H9 (cell line): ENCODE measurements around the gene NUP35. TPM values are rescaled to one million over a fixed set of nuclear protein-coding genes. Genes with fewer than 3 reads are reported as not detected.

Experiments used
- DNase-seq: peaks from one replicate; pipeline ENCODE4 v3.0.0-alpha.2; 2017
- H2AFZ ChIP-seq: one replicate; pipeline ENCODE4 v1.6.1; 2013; ENCODE audit warnings: mild to moderate bottlenecking, low read length, control low read depth, moderate library complexity
- H2AK5ac ChIP-seq: 2 replicates; pipeline ENCODE4 v1.6.1; 2013; ENCODE audit warnings: low read length, control low read depth, mixed read lengths; ENCODE audit not compliant: insufficient read length
- H2BK120ac ChIP-seq: one replicate; pipeline ENCODE4 v1.6.1; 2013; ENCODE audit warnings: low read depth, mild to moderate bottlenecking, low read length, control low read depth, inconsistent platforms; ENCODE audit not compliant: poor library complexity, severe bottlenecking
- H2BK12ac ChIP-seq: 2 replicates; pipeline ENCODE4 v1.6.1; 2013; ENCODE audit warnings: low read length, control low read depth, mixed read lengths, low read depth; ENCODE audit not compliant: insufficient read length
- H2BK15ac ChIP-seq: 2 replicates; pipeline ENCODE4 v1.6.1; 2013; ENCODE audit warnings: low read depth, low read length, control low read depth
- H2BK20ac ChIP-seq: one replicate; pipeline ENCODE4 v1.6.1; 2013; ENCODE audit warnings: low read depth, mild to moderate bottlenecking, low read length, control low read depth, inconsistent platforms; ENCODE audit not compliant: poor library complexity, severe bottlenecking
- H2BK5ac ChIP-seq: 2 replicates; pipeline ENCODE4 v1.6.1; 2013; ENCODE audit warnings: low read length, control low read depth, mixed read lengths; ENCODE audit not compliant: insufficient read length
- H3K14ac ChIP-seq: 2 replicates; pipeline ENCODE4 v1.6.1; 2013; ENCODE audit warnings: low read length, control low read depth; ENCODE audit not compliant: insufficient read depth
- H3K18ac ChIP-seq: 2 replicates; pipeline ENCODE4 v1.6.1; 2013; ENCODE audit warnings: low read depth, mild to moderate bottlenecking, mixed read lengths, low read length, control low read depth; ENCODE audit not compliant: insufficient read length
- H3K23ac ChIP-seq: 2 replicates; pipeline ENCODE4 v1.6.1; 2013; ENCODE audit warnings: low read length, control low read depth, mixed read lengths, low read depth; ENCODE audit not compliant: insufficient read length
- H3K23me2 ChIP-seq: 2 replicates; pipeline ENCODE4 v1.6.1; 2013; ENCODE audit warnings: low read depth, mild to moderate bottlenecking, mixed read lengths, low read length, control low read depth; ENCODE audit not compliant: insufficient read length, poor library complexity, severe bottlenecking
- H3K27ac ChIP-seq: 2 replicates; pipeline ENCODE4 v1.5.1; 2013; ENCODE audit warnings: low read length, control low read depth, mixed read lengths, low read depth; ENCODE audit not compliant: insufficient read length
- H3K27me3 ChIP-seq: 2 replicates; pipeline ENCODE4 v1.6.1; 2013; ENCODE audit warnings: low read length, control low read depth, inconsistent platforms; ENCODE audit not compliant: insufficient read depth
- H3K4ac ChIP-seq: 2 replicates; pipeline ENCODE4 v1.6.1; 2013; ENCODE audit warnings: low read depth, mild to moderate bottlenecking, control low read depth, inconsistent platforms, low read length, moderate library complexity
- H3K4me1 ChIP-seq: 2 replicates; pipeline ENCODE4 v1.6.1; 2013; ENCODE audit warnings: low read length, control low read depth, inconsistent platforms; ENCODE audit not compliant: insufficient read depth
- H3K4me2 ChIP-seq: 2 replicates; pipeline ENCODE4 v1.6.1; 2013; ENCODE audit warnings: low read length, control low read depth, mixed read lengths; ENCODE audit not compliant: insufficient read length, insufficient read depth
- H3K56ac ChIP-seq: 2 replicates; pipeline ENCODE4 v1.6.1; 2013; ENCODE audit warnings: low read depth, mild to moderate bottlenecking, mixed read lengths, low read length, control low read depth; ENCODE audit not compliant: insufficient read length
- H3K79me1 ChIP-seq: 2 replicates; pipeline ENCODE4 v1.6.1; 2013; ENCODE audit warnings: low read depth, mild to moderate bottlenecking, moderate library complexity, low read length, control low read depth, inconsistent platforms; ENCODE audit not compliant: insufficient read depth, poor library complexity, severe bottlenecking
- H3K79me2 ChIP-seq: 2 replicates; pipeline ENCODE4 v1.6.1; 2013; ENCODE audit warnings: low read length, control low read depth, inconsistent platforms; ENCODE audit not compliant: insufficient read depth
- H3K9ac ChIP-seq: 2 replicates; pipeline ENCODE4 v1.6.1; 2013; ENCODE audit warnings: low read length, control low read depth, mixed read lengths; ENCODE audit not compliant: insufficient read length; ENCODE audit errors: extremely low read depth
- H3K9me3 ChIP-seq: one replicate; pipeline ENCODE4 v1.6.1; 2013; ENCODE audit warnings: low read depth, low read length, inconsistent platforms; ENCODE audit not compliant: control insufficient read depth
- H3T11ph ChIP-seq: one replicate; pipeline ENCODE4 v1.6.1; 2013; ENCODE audit warnings: mild to moderate bottlenecking, low read length, control low read depth, inconsistent platforms
- H4K20me1 ChIP-seq: one replicate; pipeline ENCODE4 v1.6.1; 2013; ENCODE audit not compliant: control insufficient read depth, insufficient read length, insufficient read depth
- H4K5ac ChIP-seq: 2 replicates; pipeline ENCODE4 v1.6.1; 2013; ENCODE audit warnings: low read depth, mild to moderate bottlenecking, mixed read lengths, low read length, control low read depth; ENCODE audit not compliant: insufficient read length
- H4K8ac ChIP-seq: replicated peaks from 2 replicates; pipeline ENCODE4 v1.6.1; 2013; ENCODE audit warnings: low read length, control low read depth, mixed read lengths, low read depth; ENCODE audit not compliant: insufficient read length
- H4K91ac ChIP-seq: 2 replicates; pipeline ENCODE4 v1.6.1; 2013; ENCODE audit warnings: low read depth, mild to moderate bottlenecking, moderate library complexity, mixed read lengths, low read length, control low read depth; ENCODE audit not compliant: insufficient read length
- H3K27ac Mint-ChIP-seq, 3 experiments: 2 replicates in 2 of 3; 3 replicates in 1 of 3; pipeline ENCODE4 v1.8.0; 2020 to 2021; ENCODE audit warnings: mixed read lengths in 3 of 3, mild to moderate bottlenecking in 1 of 3, moderate library complexity in 1 of 3
- H3K27me3 Mint-ChIP-seq: 2 replicates; pipeline ENCODE4 v1.8.0; 2021; ENCODE audit warnings: low read depth, mild to moderate bottlenecking, moderate library complexity, mixed read lengths
- H3K36me3 Mint-ChIP-seq, 3 experiments: 2 replicates in 2 of 3; 3 replicates in 1 of 3; pipeline ENCODE4 v1.8.0; 2020 to 2021; ENCODE audit warnings: low read depth in 3 of 3, mixed read lengths in 3 of 3; ENCODE audit not compliant: insufficient read depth in 1 of 3
- H3K4me1 Mint-ChIP-seq, 2 experiments: 2 replicates each; pipeline ENCODE4 v1.8.0; 2020; ENCODE audit warnings: mixed read lengths in 2 of 2
- H3K4me3 Mint-ChIP-seq, 2 experiments: 2 replicates in 1 of 2; 3 replicates in 1 of 2; pipeline ENCODE4 v1.8.0; 2020 to 2021; ENCODE audit warnings: mild to moderate bottlenecking in 2 of 2, mixed read lengths in 2 of 2, moderate library complexity in 1 of 2
- H3K9me3 Mint-ChIP-seq, 2 experiments: 2 replicates in 1 of 2; 3 replicates in 1 of 2; pipeline ENCODE4 v1.8.0; 2020; ENCODE audit warnings: mild to moderate bottlenecking in 2 of 2, mixed read lengths in 2 of 2, moderate library complexity in 1 of 2
- CTCF ChIP-seq: fragments of 200-600 bp; sonication (generic); conservative IDR thresholded peaks from 3 replicates; pipeline ENCODE4 v1.8.0; 2021; ENCODE audit warnings: antibody characterized with exemption, mild to moderate bottlenecking
- WGBS: extraction: QIAGEN DNeasy Blood & Tissue Kit; methylation state at CpG from one replicate; pipeline ENCODE4 v1.1.7; 2013; ENCODE audit warnings: missing lambda C conversion rate, low lambda C conversion rate, mixed read lengths; ENCODE audit not compliant: insufficient read length; ENCODE audit errors: extremely low coverage; 5-methylcytosine and 5-hydroxymethylcytosine counted together
- total RNA-seq: library from RNA; stranded (reverse); gene quantifications from 2 replicates; pipeline ENCODE4 v1.2.1, GENCODE V29; 2021

The NUP35 gene
- total RNA-seq, 1 experiment from 2014 or later, result 53.6 TPM

- no peak for TF ChIP-seq CTCF
- no peak overlapping the region for H2BK15ac ChIP-seq
- H3K27me3 Mint-ChIP-seq, result no peaks in the 10 kb centered on the region; the same call in 1 of the 2 replicates
- H3K18ac ChIP-seq, result no peak overlapping the region
- H4K5ac ChIP-seq, result no peak overlapping the region
- no peak overlapping the region for H3T11ph ChIP-seq
- peaks cover 4 to 23% (median 12%) of the 10 kb centered on the region in 3 experiments; a peak in 6 of 7 replicates for H3K36me3 Mint-ChIP-seq
- peak overlapping the region; percentile 98 for H3K4me3 Mint-ChIP-seq
- no peaks in the 10 kb centered on the region for H3K27me3 ChIP-seq
- no peak overlapping the region for H2BK5ac ChIP-seq
- H4K91ac ChIP-seq, result no peak overlapping the region
- H3K4me2 ChIP-seq, result peak overlapping the region; percentile 91
- no peak overlapping the region for H3K56ac ChIP-seq
- H3K9ac ChIP-seq, result peak overlapping the region; percentile 25
- no peak overlapping the region for H3K27ac ChIP-seq
- no peaks in the 10 kb centered on the region for H3K9me3 ChIP-seq
- no peak for DNase-seq
- no CpG with 5 or more reads among the region's 11 CpGs for WGBS
- H2AFZ ChIP-seq, result no peak overlapping the region
- H3K79me1 ChIP-seq, result no peaks in the 10 kb centered on the region
- no peak overlapping the region for H3K23ac ChIP-seq
- peaks cover 21% of the 10 kb centered on the region in 2 experiments for H3K4me1 Mint-ChIP-seq
- no peak overlapping the region for H3K4ac ChIP-seq
- H3K79me2 ChIP-seq, result peaks cover 32% of the 10 kb centered on the region
- no peak overlapping the region for H2AK5ac ChIP-seq
- peaks cover 6% of the 10 kb centered on the region for H3K23me2 ChIP-seq
- no peak overlapping the region for H2BK120ac ChIP-seq
- no peak overlapping the region for H2BK12ac ChIP-seq
- H3K4me1 ChIP-seq, result no peaks in the 10 kb centered on the region
- H4K20me1 ChIP-seq, result no peaks in the 10 kb centered on the region
- no peaks in the 10 kb centered on the region; a peak in 1 of 5 replicates for H3K9me3 Mint-ChIP-seq
- no peak overlapping the region for H4K8ac ChIP-seq
- no peak overlapping the region for H2BK20ac ChIP-seq
- H3K27ac Mint-ChIP-seq, result no peak overlapping the region; a peak in 2 of 7 replicates
- no peak overlapping the region for H3K14ac ChIP-seq
These were observed 1.6 kb downstream of the NUP35 start for GRCh38 chr2:183125659-183126341.
